SK-N-SH treated with all-trans-retinoic acid at 6 μM for 48 hours (cell line): ENCODE results near the gene INIP.

ENCODE experiments used
- ATAC-seq: fragments of 200-7000 bp; cut with Tn5 transposase; 3 replicates; pipeline ENCODE4 v1.9.1; 2020; ENCODE audit warnings: mild to moderate bottlenecking, moderate library complexity
- ARNTL ChIP-seq: fragments of 450-650 bp; formaldehyde crosslinking; IDR thresholded peaks from 2 replicates; pipeline ENCODE4 v1.5.0; 2020; ENCODE audit warnings: low read depth, mild to moderate bottlenecking, moderate library complexity, borderline replicate concordance
- BACH2 ChIP-seq: fragments of 250-450 bp; sonication (Bioruptor Pico); IDR thresholded peaks from 2 replicates; pipeline ENCODE4 v1.9.0; 2021; ENCODE audit warnings: mild to moderate bottlenecking, borderline replicate concordance
- CSDC2 ChIP-seq: fragments of 250-450 bp; sonication (Bioruptor Pico); IDR thresholded peaks from 2 replicates; pipeline ENCODE4 v1.5.0; 2020; ENCODE audit warnings: mild to moderate bottlenecking, moderate library complexity
- CSRNP3 ChIP-seq: fragments of 250-450 bp; sonication (Bioruptor Pico); IDR thresholded peaks from 2 replicates; pipeline ENCODE4 v1.5.1; 2021; ENCODE audit warnings: mild to moderate bottlenecking, moderate library complexity
- ESRRG ChIP-seq: fragments of 250-450 bp; sonication (Bioruptor Pico); IDR thresholded peaks from 2 replicates; pipeline ENCODE4 v1.6.1; 2021; ENCODE audit warnings: mild to moderate bottlenecking
- GLIS3 ChIP-seq: fragments of 250-450 bp; sonication (Bioruptor Pico); IDR thresholded peaks from 2 replicates; pipeline ENCODE4 v1.5.0; 2020; ENCODE audit warnings: mild to moderate bottlenecking, moderate library complexity
- POU6F1 ChIP-seq: fragments of 250-450 bp; sonication (Bioruptor Pico); IDR thresholded peaks from 2 replicates; pipeline ENCODE4 v1.8.0; 2021; ENCODE audit warnings: low read depth, mild to moderate bottlenecking, moderate library complexity, borderline replicate concordance
- PPARA ChIP-seq: fragments of 250-450 bp; sonication (Bioruptor Pico); IDR thresholded peaks from 2 replicates; pipeline ENCODE4 v1.5.0; 2020; ENCODE audit warnings: mild to moderate bottlenecking, borderline replicate concordance
- RARB ChIP-seq: fragments of 250-450 bp; sonication (Bioruptor Pico); IDR thresholded peaks from 2 replicates; pipeline ENCODE4 v1.8.0; 2021; ENCODE audit warnings: mild to moderate bottlenecking, moderate library complexity
- SNAI2 ChIP-seq: fragments of 250-450 bp; sonication (Bioruptor Pico); IDR thresholded peaks from 2 replicates; pipeline ENCODE4 v1.5.0; 2020; ENCODE audit warnings: mild to moderate bottlenecking, moderate library complexity
- TCF4 ChIP-seq: fragments of 250-450 bp; sonication (Bioruptor Pico); IDR thresholded peaks from 2 replicates; pipeline ENCODE4 v1.8.0; 2021; ENCODE audit warnings: mild to moderate bottlenecking, moderate library complexity, borderline replicate concordance
- TOX ChIP-seq: fragments of 250-450 bp; sonication (Bioruptor Pico); IDR thresholded peaks from 2 replicates; pipeline ENCODE4 v1.8.0; 2021; ENCODE audit warnings: mild to moderate bottlenecking, moderate library complexity, borderline replicate concordance
- ZC3H10 ChIP-seq: fragments of 250-450 bp; sonication (Bioruptor Pico); IDR thresholded peaks from 2 replicates; pipeline ENCODE4 v1.5.1; 2021; ENCODE audit warnings: mild to moderate bottlenecking, moderate library complexity
- ZFP3 ChIP-seq: fragments of 250-450 bp; sonication (Bioruptor Pico); IDR thresholded peaks from 2 replicates; pipeline ENCODE4 v1.5.0; 2020; ENCODE audit warnings: mild to moderate bottlenecking, moderate library complexity
- ZFP30 ChIP-seq: fragments of 450-650 bp; formaldehyde crosslinking; IDR thresholded peaks from 2 replicates; pipeline ENCODE4 v1.5.0; 2022; ENCODE audit warnings: mild to moderate bottlenecking, moderate library complexity
- ZNF565 ChIP-seq: fragments of 450-650 bp; formaldehyde crosslinking; conservative IDR thresholded peaks from 2 replicates; pipeline ENCODE4 v1.5.0; 2020; ENCODE audit warnings: low read depth, mild to moderate bottlenecking, moderate library complexity
- ZNF70 ChIP-seq: fragments of 450-650 bp; formaldehyde crosslinking; IDR thresholded peaks from 2 replicates; pipeline ENCODE4 v1.5.0; 2020; ENCODE audit warnings: mild to moderate bottlenecking, moderate library complexity
- ZNF8 ChIP-seq: fragments of 450-650 bp; formaldehyde crosslinking; IDR thresholded peaks from 2 replicates; pipeline ENCODE4 v1.5.0; 2020; ENCODE audit warnings: mild to moderate bottlenecking, moderate library complexity
- TF ChIP-seq, protein P1 (sequence below): fragments of 250-450 bp; sonication (Bioruptor Pico); IDR thresholded peaks from 2 replicates; pipeline ENCODE4 v1.5.1; 2020; ENCODE audit warnings: low read depth, mild to moderate bottlenecking, moderate library complexity
- TF ChIP-seq, protein P2 (sequence below): fragments of 250-450 bp; sonication (Bioruptor Pico); IDR thresholded peaks from 2 replicates; pipeline ENCODE4 v1.8.0; 2020; ENCODE audit warnings: mild to moderate bottlenecking, moderate library complexity, borderline replicate concordance
- TF ChIP-seq, protein P3 (sequence below): fragments of 250-450 bp; sonication (Bioruptor Pico); IDR thresholded peaks from 2 replicates; pipeline ENCODE4 v1.5.0; 2020; ENCODE audit warnings: mild to moderate bottlenecking, moderate library complexity

The INIP gene

DNA sequence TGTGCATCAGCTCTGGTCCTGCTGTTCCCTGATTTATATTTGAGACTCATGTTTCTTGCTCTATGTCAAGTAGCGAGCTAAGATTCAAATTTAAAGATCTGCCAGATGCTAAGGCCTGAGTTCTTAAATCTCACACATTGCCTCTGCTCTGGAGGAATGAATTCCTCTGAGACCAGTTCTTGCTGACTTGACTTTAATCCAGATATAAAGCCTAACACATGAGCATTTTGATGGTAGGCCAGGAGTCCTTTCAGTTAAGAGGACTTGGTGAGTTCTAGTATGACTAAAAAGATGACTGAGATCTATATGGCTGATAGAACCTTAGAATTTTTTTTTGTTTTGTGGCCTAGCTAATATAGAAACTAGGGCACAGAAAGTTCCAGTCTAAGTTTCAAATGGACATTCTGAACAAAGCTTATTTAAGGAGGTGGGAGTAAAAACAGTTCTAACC is 1.3 kb upstream of the INIP start (continued):
- TF ChIP-seq BACH2 (CRISPR knock-in tag) (no peak), ZFP30 (CRISPR knock-in tag) (no peak), ZFP3 (CRISPR knock-in tag) (no peak)

DNA sequence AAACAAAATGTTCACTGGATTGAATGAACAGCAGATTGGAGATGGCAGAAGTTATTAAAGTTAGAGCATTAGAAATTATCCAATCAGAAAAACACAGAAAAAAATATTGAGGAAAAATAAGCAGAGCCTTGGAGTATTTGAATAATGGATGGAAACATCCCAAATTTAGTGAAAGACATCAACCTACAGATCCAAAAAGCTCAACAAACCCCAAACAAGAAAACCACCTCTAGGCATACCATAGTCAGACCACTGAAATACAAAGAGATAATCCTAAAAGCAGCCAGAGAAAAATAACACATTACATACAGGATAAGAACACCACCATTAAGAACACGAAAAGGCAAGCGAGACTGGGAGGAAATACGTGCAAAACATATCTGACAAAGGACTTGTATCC is 5.2 kb downstream of the INIP start:
- ATAC-seq: no peak

DNA sequence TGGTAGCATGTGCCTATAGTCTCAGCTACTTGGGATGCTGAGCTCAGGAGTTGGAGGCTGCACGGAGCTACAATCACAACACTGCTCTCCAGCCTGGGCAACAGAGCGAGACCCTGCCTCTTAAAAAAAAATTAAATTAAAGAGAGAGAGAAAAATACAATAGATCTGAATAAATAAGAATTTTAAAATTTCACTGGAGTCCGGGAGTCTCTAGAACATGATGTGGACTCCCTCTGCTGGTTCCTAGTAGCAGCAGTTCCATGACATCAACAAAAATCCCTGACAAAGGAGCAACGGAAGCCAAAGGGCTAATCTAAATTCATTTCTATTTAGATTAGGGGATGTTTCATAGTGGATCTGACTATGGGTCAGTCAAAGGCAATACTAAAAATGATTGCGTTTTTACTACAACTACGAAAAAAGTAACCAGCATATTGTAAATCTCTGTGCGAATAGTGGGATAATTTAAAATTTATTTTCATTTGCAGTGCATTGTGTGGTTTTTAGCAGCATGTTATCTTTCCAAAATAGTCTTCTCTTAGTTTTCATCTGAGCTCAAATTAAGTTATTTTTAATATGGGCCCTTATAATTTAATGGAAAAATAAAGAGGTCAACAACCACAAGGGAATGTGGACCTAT is 6.7 kb downstream of the INIP start:
- TF ChIP-seq ZNF70 (no peak), ZFP30 (CRISPR knock-in tag) (no peak), ZNF565 (CRISPR knock-in tag) (no peak), TOX (CRISPR knock-in tag) (no peak), BACH2 (CRISPR knock-in tag) (no peak), GLIS3 (CRISPR knock-in tag) (no peak), ARNTL (no peak), CSRNP3 (CRISPR knock-in tag) (no peak), ZC3H10 (CRISPR knock-in tag) (no peak), ESRRG (CRISPR knock-in tag) (no peak), SNAI2 (CRISPR knock-in tag) (no peak), RARB (CRISPR knock-in tag) (no peak), CSDC2 (CRISPR knock-in tag) (no peak), POU6F1 (CRISPR knock-in tag) (no peak), ZNF8 (no peak), TCF4 (CRISPR knock-in tag) (no peak), PPARA (CRISPR knock-in tag) (no peak)
- TF ChIP-seq, protein P1, sequence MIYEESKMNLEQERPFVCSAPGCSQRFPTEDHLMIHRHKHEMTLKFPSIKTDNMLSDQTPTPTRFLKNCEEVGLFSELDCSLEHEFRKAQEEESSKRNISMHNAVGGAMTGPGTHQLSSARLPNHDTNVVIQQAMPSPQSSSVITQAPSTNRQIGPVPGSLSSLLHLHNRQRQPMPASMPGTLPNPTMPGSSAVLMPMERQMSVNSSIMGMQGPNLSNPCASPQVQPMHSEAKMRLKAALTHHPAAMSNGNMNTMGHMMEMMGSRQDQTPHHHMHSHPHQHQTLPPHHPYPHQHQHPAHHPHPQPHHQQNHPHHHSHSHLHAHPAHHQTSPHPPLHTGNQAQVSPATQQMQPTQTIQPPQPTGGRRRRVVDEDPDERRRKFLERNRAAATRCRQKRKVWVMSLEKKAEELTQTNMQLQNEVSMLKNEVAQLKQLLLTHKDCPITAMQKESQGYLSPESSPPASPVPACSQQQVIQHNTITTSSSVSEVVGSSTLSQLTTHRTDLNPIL (CRISPR knock-in tag): no peak
- TF ChIP-seq, protein P2, sequence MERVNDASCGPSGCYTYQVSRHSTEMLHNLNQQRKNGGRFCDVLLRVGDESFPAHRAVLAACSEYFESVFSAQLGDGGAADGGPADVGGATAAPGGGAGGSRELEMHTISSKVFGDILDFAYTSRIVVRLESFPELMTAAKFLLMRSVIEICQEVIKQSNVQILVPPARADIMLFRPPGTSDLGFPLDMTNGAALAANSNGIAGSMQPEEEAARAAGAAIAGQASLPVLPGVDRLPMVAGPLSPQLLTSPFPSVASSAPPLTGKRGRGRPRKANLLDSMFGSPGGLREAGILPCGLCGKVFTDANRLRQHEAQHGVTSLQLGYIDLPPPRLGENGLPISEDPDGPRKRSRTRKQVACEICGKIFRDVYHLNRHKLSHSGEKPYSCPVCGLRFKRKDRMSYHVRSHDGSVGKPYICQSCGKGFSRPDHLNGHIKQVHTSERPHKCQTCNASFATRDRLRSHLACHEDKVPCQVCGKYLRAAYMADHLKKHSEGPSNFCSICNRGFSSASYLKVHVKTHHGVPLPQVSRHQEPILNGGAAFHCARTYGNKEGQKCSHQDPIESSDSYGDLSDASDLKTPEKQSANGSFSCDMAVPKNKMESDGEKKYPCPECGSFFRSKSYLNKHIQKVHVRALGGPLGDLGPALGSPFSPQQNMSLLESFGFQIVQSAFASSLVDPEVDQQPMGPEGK (CRISPR knock-in tag): no peak
- TF ChIP-seq, protein P3, sequence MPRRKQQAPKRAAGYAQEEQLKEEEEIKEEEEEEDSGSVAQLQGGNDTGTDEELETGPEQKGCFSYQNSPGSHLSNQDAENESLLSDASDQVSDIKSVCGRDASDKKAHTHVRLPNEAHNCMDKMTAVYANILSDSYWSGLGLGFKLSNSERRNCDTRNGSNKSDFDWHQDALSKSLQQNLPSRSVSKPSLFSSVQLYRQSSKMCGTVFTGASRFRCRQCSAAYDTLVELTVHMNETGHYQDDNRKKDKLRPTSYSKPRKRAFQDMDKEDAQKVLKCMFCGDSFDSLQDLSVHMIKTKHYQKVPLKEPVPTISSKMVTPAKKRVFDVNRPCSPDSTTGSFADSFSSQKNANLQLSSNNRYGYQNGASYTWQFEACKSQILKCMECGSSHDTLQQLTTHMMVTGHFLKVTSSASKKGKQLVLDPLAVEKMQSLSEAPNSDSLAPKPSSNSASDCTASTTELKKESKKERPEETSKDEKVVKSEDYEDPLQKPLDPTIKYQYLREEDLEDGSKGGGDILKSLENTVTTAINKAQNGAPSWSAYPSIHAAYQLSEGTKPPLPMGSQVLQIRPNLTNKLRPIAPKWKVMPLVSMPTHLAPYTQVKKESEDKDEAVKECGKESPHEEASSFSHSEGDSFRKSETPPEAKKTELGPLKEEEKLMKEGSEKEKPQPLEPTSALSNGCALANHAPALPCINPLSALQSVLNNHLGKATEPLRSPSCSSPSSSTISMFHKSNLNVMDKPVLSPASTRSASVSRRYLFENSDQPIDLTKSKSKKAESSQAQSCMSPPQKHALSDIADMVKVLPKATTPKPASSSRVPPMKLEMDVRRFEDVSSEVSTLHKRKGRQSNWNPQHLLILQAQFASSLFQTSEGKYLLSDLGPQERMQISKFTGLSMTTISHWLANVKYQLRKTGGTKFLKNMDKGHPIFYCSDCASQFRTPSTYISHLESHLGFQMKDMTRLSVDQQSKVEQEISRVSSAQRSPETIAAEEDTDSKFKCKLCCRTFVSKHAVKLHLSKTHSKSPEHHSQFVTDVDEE (CRISPR knock-in tag): no peak
- ATAC-seq: peak; percentile 76

More for the DNA sequence above, 5.2 kb downstream of the INIP start:
- TF ChIP-seq ZNF8: peak; percentile 68
- TF ChIP-seq, protein P2 (CRISPR knock-in tag): no peak
- TF ChIP-seq, all 23 proteins: peak for 1
